Smooth muscle cell (in vitro differentiated cells): Measurements from ENCODE around the gene FOXD1. TPM values are rescaled to one million over a fixed set of nuclear protein-coding genes. Genes with fewer than 3 reads are reported as not detected.

Experiments
- DNase-seq: peaks from one replicate; lab custom pipeline; 2025; ENCODE audit not compliant: unreplicated experiment; lab: John Stamatoyannopoulos, UW
- H2AFZ ChIP-seq: fragments of 200-600 bp; sonication (generic); 2 replicates; pipeline ENCODE4 v1.6.0; 2016; ENCODE audit warnings: antibody characterized with exemption, low read depth, mild to moderate bottlenecking
- H3F3A ChIP-seq: fragments of 200-600 bp; sonication (generic); 2 replicates; pipeline ENCODE4 v1.6.0; 2017; ENCODE audit warnings: antibody characterized with exemption, low read depth
- H3K27ac ChIP-seq: fragments of 200-600 bp; sonication (generic); 2 replicates; pipeline ENCODE4 v1.5.1; 2016; ENCODE audit warnings: low read depth, mild to moderate bottlenecking
- H3K27me3 ChIP-seq: fragments of 200-600 bp; sonication (generic); 2 replicates; pipeline ENCODE4 v1.6.1; 2016; ENCODE audit warnings: low read depth, mild to moderate bottlenecking
- H3K36me3 ChIP-seq: fragments of 200-600 bp; sonication (generic); 2 replicates; pipeline ENCODE4 v1.5.1; 2016; ENCODE audit warnings: low read depth
- H3K4me1 ChIP-seq: fragments of 200-600 bp; sonication (generic); 2 replicates; pipeline ENCODE4 v1.5.1; 2016; ENCODE audit warnings: low read depth
- H3K4me2 ChIP-seq: fragments of 200-600 bp; sonication (generic); 2 replicates; pipeline ENCODE4 v1.6.0; 2016; ENCODE audit warnings: mild to moderate bottlenecking
- H3K4me3 ChIP-seq: fragments of 200-600 bp; sonication (generic); 2 replicates; pipeline ENCODE4 v1.5.1; 2016; ENCODE audit warnings: mild to moderate bottlenecking
- H3K79me2 ChIP-seq: fragments of 200-600 bp; sonication (generic); 2 replicates; pipeline ENCODE4 v1.6.0; 2016; ENCODE audit warnings: low read depth, mild to moderate bottlenecking
- H3K9ac ChIP-seq: fragments of 200-600 bp; sonication (generic); 2 replicates; pipeline ENCODE4 v1.6.0; 2016; ENCODE audit warnings: low read depth
- H3K9me3 ChIP-seq: fragments of 200-600 bp; sonication (generic); replicated peaks from 2 replicates; pipeline ENCODE4 v1.5.1; 2016; ENCODE audit warnings: low read depth
- H4K20me1 ChIP-seq: fragments of 200-600 bp; sonication (generic); 2 replicates; pipeline ENCODE4 v1.6.0; 2016; ENCODE audit warnings: low read depth
- CTCF ChIP-seq: fragments of 200-600 bp; sonication (generic); IDR thresholded peaks from 2 replicates; pipeline ENCODE4 v1.5.1; 2017; ENCODE audit warnings: borderline replicate concordance, mild to moderate bottlenecking, antibody characterized with exemption; ENCODE audit not compliant: insufficient read depth, poor library complexity, severe bottlenecking
- WGBS: methylation state at CpG from one replicate; pipeline ENCODE4 v1.1.7; 2016; ENCODE audit warnings: low lambda C conversion rate; 5-methylcytosine and 5-hydroxymethylcytosine counted together
- polyA plus RNA-seq: library from polyadenylated mRNA; unstranded; fragments of >200 nt; fragmentation: Nextera tagmentation; extraction: Ambion mirVana; gene quantifications from 2 replicates; pipeline ENCODE4 v1.2.1, GENCODE V29; 2016
- total RNA-seq: library from RNA; depleted of rRNA; stranded (reverse); fragments of >200 nt; gene quantifications from 2 replicates; pipeline ENCODE4 v1.2.3, GENCODE V29; 2014

The FOXD1 gene
- total and polyA plus RNA-seq, 2 experiments from 2014 or later = 9.0 to 13.8 TPM

DNA sequence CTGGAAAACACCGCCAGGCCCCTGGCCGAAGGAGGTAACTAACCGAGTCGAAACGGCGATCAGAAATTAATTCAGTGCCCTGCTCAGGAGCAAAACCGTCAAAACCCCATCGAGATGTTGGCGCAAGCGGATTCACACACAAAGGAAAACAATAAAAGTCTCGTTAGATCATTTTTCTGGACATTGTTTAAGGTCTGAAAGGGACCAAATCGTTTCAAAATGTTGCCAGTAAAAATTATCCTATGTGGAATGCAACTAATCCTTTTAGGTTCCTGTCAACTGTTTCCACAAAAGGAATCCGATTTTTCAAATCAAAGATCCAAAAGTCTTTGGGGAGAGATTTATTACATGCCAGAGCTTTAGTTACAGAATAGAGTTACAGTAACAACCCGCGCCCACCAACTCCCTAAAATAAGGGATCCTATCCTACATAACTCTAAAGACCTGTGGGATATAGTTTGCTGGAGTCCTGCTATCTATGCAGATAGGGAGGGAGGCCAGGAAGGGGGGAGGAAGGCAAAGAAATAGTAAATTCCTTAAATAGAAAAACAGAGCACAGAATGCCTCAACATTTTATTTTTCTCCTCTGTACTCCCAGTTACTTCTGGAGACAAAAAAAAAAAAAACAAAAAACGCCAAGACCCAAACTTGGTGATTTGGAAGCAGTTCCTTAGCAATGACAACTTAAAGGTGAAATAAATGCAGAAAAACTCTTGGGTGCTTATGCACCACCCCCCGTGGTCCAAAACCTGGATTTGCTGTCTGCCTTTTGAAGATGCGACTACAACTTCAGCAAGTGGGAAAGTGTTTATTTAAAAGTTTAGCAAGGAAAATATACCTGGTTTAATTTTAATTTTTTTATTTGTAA is 10.6 kb downstream of the FOXD1 start:
- peak overlapping the region; percentile 50 for H3K27ac ChIP-seq
- no peaks in the 10 kb centered on the region for H3K36me3 ChIP-seq
- peaks cover 23% of the 10 kb centered on the region for H3F3A ChIP-seq
- H3K9me3 ChIP-seq = no peaks in the 10 kb centered on the region
- no peak for TF ChIP-seq CTCF
- no peak for DNase-seq
- peak overlapping the region; percentile 88 for H2AFZ ChIP-seq
- peak overlapping the region; percentile 86 for H3K4me2 ChIP-seq
- H3K27me3 ChIP-seq = peaks cover 53% of the 10 kb centered on the region
- H3K9ac ChIP-seq = peak overlapping the region; percentile 64
- H3K79me2 ChIP-seq = no peaks in the 10 kb centered on the region
- peaks cover under 1% of the 10 kb centered on the region for H4K20me1 ChIP-seq
- 10% methylated on average over 18 of the region's 18 CpGs for WGBS
- H3K4me3 ChIP-seq = peak overlapping the region; percentile 44
- peaks cover 30% of the 10 kb centered on the region for H3K4me1 ChIP-seq

DNA sequence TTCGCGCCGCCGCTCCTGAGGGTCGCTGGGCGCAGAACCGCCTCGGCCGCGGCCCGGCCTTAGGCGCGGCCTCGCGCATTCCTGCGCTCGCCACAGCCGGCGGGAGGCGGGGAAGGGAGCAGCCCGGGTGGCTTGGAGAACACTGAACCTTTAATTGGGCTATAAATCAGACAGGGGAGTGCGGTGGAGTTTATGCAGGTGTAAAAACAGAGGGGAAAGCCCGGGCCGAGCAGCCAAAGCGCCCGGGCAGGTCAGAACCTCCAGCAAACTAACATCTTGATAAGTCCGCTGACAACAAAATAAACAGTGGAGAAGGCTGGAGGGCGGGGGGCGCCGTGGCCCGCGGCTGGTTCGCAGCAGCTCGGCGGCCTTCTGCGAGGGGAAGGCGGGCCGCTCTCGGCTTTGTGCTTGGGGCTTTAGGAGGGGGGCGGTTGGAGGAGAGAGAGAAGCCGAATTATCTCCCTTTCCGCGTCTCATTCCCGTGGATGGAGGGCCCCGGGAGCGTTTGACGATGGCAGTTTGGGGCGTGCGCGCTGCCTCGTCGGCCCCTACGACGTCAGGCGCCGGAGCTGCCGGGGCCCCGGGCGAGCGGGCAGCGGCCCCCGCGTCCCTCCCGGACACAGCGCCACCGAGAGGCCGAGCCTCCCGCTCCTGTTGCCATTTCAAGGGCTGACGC is 11.3 kb downstream of the FOXD1 start:
- H3K4me1 ChIP-seq = peaks cover 26% of the 10 kb centered on the region
- peaks cover 45% of the 10 kb centered on the region for H3K27me3 ChIP-seq
- peak overlapping the region; percentile 44 for H3K4me3 ChIP-seq
- peak overlapping the region; percentile 50 for H3K27ac ChIP-seq
- H3K4me2 ChIP-seq = peak overlapping the region; percentile 86
- peak; percentile 57 for TF ChIP-seq CTCF
- H3K36me3 ChIP-seq = no peaks in the 10 kb centered on the region
- no peak for DNase-seq
- no peaks in the 10 kb centered on the region for H3K9me3 ChIP-seq
- WGBS = 2% methylated on average over 62 of the region's 69 CpGs
- peak overlapping the region; percentile 64 for H3K9ac ChIP-seq
- H4K20me1 ChIP-seq = no peaks in the 10 kb centered on the region
- H3F3A ChIP-seq = peaks cover 23% of the 10 kb centered on the region
- no peaks in the 10 kb centered on the region for H3K79me2 ChIP-seq
- H2AFZ ChIP-seq = peak overlapping the region; percentile 88

DNA sequence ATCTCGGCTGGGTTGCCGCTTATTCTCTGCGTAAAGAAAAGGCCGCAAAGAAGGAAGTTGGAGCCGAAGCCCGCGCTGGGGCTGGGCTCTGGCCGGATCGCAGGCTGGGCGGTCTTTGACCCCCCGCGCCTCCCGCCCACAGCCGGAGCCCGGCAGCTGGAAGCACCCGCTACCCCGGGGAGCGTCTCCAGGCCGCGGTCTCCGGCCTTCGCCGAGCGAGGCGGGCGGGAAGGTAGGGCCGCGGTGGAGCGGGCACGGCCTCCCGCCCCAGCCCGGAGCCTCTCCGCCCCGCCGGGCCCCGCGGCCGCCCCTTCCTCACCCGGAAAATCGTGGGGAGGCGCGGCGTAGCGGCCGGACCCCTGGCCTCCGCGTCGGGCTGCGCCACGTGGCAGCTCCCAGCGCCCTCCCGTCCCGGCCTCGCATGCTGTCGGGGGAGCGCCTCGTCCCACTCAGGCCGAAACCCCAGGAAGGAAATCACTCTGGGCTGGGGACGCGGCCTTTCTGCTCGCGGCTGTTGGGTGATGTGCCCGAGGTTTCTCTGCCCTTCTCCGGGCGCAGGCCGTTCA is 12.0 kb downstream of the FOXD1 start:
- no peaks in the 10 kb centered on the region for H3K9me3 ChIP-seq
- H3K9ac ChIP-seq = peak overlapping the region; percentile 64
- peaks cover 26% of the 10 kb centered on the region for H3K4me1 ChIP-seq
- no peak for DNase-seq
- peaks cover 23% of the 10 kb centered on the region for H3F3A ChIP-seq
- peak overlapping the region; percentile 86 for H3K4me2 ChIP-seq
- peak overlapping the region; percentile 13 for H3K27ac ChIP-seq
- TF ChIP-seq CTCF = no peak
- H3K36me3 ChIP-seq = no peaks in the 10 kb centered on the region
- H2AFZ ChIP-seq = peak overlapping the region; percentile 88
- no peaks in the 10 kb centered on the region for H3K79me2 ChIP-seq
- peaks cover 39% of the 10 kb centered on the region for H3K27me3 ChIP-seq
- H3K4me3 ChIP-seq = peak overlapping the region; percentile 44
- 8% methylated on average over 43 of the region's 66 CpGs for WGBS
- no peaks in the 10 kb centered on the region for H4K20me1 ChIP-seq
